ENCODE data around the gene KCNB1.

Gene KCNB1

DNA sequence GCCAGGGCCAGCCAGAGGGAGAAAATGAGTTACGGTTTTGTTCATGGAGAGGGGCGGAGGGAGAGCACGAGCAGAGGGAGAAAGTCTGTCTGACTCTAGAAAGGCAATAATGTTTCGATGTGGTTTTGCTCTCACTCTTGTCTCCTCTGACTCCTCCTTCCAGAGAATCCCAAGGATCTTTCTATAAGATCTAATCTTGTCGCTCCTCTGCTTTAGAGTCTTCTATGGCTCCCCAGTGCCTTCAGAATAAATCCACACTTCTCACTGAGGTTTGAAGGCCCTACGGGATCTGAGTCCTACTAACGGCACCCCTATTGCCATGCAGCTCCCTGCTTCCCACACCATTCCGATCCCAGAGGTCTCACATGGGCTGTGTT lies 66.8 kb downstream of the KCNB1 start:
- Histone ChIP-seq H3K4me1 (ENCODE audit: insufficient read depth, low read length, poor library complexity, severe bottlenecking) (peaks cover 5% of the 10 kb centered on the region), H3K79me2 (ENCODE audit: insufficient read depth, low read length) (no peaks in the 10 kb centered on the region), H4K20me1 (ENCODE audit: insufficient read depth, low read length, poor library complexity, severe bottlenecking) (no peaks in the 10 kb centered on the region), H3K4me2 (ENCODE audit: low read depth, low read length, poor library complexity, severe bottlenecking) (no peak overlapping the region), H3K9me3 (ENCODE audit: insufficient read depth, low read depth, low read length) (no peaks in the 10 kb centered on the region), H3K4me3 (ENCODE audit: low read length, poor library complexity, severe bottlenecking) (no peak overlapping the region), H3K9ac (ENCODE audit: low read depth, low read length, poor library complexity, severe bottlenecking) (no peak overlapping the region), H3F3A (ENCODE audit: low read depth) (no peaks in the 10 kb centered on the region), H3K36me3 (ENCODE audit: insufficient read depth, low read length) (no peaks in the 10 kb centered on the region), H3K9me2 (replicated peaks; ENCODE audit: low read depth, low read length) (no peaks in the 10 kb centered on the region), H2AFZ (ENCODE audit: low read length) (no peak overlapping the region), H3K27me3 (ENCODE audit: insufficient read depth, low read length, poor library complexity, severe bottlenecking) (peaks cover 5% of the 10 kb centered on the region)
- TF ChIP-seq EZH2phosphoT487 (IDR thresholded peaks at IDR 0.05; ENCODE audit: borderline replicate concordance): no peak
- TF ChIP-seq, protein P1, sequence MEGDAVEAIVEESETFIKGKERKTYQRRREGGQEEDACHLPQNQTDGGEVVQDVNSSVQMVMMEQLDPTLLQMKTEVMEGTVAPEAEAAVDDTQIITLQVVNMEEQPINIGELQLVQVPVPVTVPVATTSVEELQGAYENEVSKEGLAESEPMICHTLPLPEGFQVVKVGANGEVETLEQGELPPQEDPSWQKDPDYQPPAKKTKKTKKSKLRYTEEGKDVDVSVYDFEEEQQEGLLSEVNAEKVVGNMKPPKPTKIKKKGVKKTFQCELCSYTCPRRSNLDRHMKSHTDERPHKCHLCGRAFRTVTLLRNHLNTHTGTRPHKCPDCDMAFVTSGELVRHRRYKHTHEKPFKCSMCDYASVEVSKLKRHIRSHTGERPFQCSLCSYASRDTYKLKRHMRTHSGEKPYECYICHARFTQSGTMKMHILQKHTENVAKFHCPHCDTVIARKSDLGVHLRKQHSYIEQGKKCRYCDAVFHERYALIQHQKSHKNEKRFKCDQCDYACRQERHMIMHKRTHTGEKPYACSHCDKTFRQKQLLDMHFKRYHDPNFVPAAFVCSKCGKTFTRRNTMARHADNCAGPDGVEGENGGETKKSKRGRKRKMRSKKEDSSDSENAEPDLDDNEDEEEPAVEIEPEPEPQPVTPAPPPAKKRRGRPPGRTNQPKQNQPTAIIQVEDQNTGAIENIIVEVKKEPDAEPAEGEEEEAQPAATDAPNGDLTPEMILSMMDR (conservative IDR thresholded peaks at IDR 0.05; ENCODE audit: low read length): no peak

DNA sequence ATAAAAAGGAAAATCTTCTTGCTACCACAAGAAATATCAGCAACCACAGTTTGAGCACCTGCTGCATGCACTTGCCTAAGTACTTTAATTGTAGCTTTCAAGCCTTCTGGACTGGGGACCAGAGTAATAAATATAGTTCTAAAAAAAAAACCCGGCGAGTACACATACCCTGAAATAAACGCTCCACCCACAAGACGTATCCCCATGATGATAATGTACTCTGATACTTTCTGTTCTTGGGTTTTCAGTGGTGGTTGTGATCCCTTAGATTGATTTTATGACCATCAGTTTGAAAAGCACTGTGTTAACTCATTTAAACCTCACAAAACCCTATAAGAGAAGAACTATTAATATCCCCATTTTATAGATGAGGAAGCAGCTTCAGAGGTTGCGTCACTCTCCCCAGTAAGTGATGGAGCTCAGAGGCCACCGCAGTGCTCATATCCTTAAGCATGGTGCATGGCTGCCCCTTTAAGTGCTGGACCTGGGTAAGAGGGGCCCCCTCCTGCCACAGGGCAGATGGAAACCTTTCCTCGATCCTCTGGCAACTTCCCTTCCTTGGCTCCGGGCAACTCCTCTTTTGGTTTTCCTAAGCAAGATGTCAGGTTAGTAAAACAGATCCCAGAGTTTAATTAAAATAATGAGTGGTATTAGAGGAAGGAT lies 67.3 kb downstream of the KCNB1 start:
- TF ChIP-seq, protein P1 (conservative IDR thresholded peaks at IDR 0.05; ENCODE audit: low read length): no peak
- TF ChIP-seq EZH2phosphoT487 (IDR thresholded peaks at IDR 0.05; ENCODE audit: borderline replicate concordance): no peak
- Histone ChIP-seq H3K4me2 (ENCODE audit: low read depth, low read length, poor library complexity, severe bottlenecking) (no peak overlapping the region), H2AFZ (ENCODE audit: low read length) (no peak overlapping the region), H3K9me2 (replicated peaks; ENCODE audit: low read depth, low read length) (no peaks in the 10 kb centered on the region), H4K20me1 (ENCODE audit: insufficient read depth, low read length, poor library complexity, severe bottlenecking) (no peaks in the 10 kb centered on the region), H3F3A (ENCODE audit: low read depth) (no peaks in the 10 kb centered on the region), H3K4me3 (ENCODE audit: low read length, poor library complexity, severe bottlenecking) (no peak overlapping the region), H3K79me2 (ENCODE audit: insufficient read depth, low read length) (no peaks in the 10 kb centered on the region), H3K27me3 (ENCODE audit: insufficient read depth, low read length, poor library complexity, severe bottlenecking) (peaks cover 5% of the 10 kb centered on the region), H3K9me3 (ENCODE audit: insufficient read depth, low read depth, low read length) (no peaks in the 10 kb centered on the region), H3K4me1 (ENCODE audit: insufficient read depth, low read length, poor library complexity, severe bottlenecking) (peaks cover 6% of the 10 kb centered on the region), H3K9ac (ENCODE audit: low read depth, low read length, poor library complexity, severe bottlenecking) (no peak overlapping the region), H3K36me3 (ENCODE audit: insufficient read depth, low read length) (no peaks in the 10 kb centered on the region)

DNA sequence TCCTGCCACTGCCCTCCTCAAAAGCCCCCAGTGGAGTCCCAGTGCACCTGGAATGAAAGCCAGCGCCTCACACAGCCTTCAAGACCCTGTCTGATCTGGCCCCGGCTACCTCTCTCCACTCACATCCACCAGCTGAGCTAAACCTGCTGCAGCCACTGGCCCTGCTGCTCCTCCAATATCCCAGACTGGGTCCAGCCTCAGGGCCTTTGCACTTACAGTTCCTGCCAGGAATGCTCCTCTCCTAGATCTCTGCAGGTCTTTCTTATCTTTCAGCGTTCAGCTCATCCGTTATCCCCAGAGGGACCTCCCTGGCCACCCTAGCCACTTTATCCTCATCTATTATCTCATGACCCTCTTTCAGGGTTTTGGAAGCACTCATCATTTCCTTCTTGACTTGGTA lies 68.8 kb downstream of the KCNB1 start:
- Histone ChIP-seq H4K20me1 (ENCODE audit: insufficient read depth, low read length, poor library complexity, severe bottlenecking) (no peaks in the 10 kb centered on the region), H3K4me2 (ENCODE audit: low read depth, low read length, poor library complexity, severe bottlenecking) (no peak overlapping the region)
- TF ChIP-seq, protein P1 (conservative IDR thresholded peaks at IDR 0.05; ENCODE audit: low read length): no peak

More for the DNA sequence above, 68.8 kb downstream of the KCNB1 start:
- Histone ChIP-seq H3K27me3 (ENCODE audit: insufficient read depth, low read length, poor library complexity, severe bottlenecking) (peaks cover 5% of the 10 kb centered on the region), H3K9me3 (ENCODE audit: insufficient read depth, low read depth, low read length) (no peaks in the 10 kb centered on the region), H3K9ac (ENCODE audit: low read depth, low read length, poor library complexity, severe bottlenecking) (no peak overlapping the region), H2AFZ (ENCODE audit: low read length) (no peak overlapping the region), H3K36me3 (ENCODE audit: insufficient read depth, low read length) (no peaks in the 10 kb centered on the region), H3K4me3 (ENCODE audit: low read length, poor library complexity, severe bottlenecking) (no peak overlapping the region), H3F3A (ENCODE audit: low read depth) (no peaks in the 10 kb centered on the region), H3K79me2 (ENCODE audit: insufficient read depth, low read length) (no peaks in the 10 kb centered on the region), H3K9me2 (replicated peaks; ENCODE audit: low read depth, low read length) (no peaks in the 10 kb centered on the region), H3K4me1 (ENCODE audit: insufficient read depth, low read length, poor library complexity, severe bottlenecking) (peaks cover 6% of the 10 kb centered on the region)

Data from Loucy (cell line).